ENCODE measurements around the gene PRDM16. TPM values are rescaled to one million over a fixed set of nuclear protein-coding genes. Genes with fewer than 3 reads are reported as not detected.

PRDM16 gene
- total and polyA plus RNA-seq, 2 of the 8 experiments (the other 6 are each of a cell fraction or from before 2014, with no cell fraction given): 0.39 to 0.43 TPM

DNA sequence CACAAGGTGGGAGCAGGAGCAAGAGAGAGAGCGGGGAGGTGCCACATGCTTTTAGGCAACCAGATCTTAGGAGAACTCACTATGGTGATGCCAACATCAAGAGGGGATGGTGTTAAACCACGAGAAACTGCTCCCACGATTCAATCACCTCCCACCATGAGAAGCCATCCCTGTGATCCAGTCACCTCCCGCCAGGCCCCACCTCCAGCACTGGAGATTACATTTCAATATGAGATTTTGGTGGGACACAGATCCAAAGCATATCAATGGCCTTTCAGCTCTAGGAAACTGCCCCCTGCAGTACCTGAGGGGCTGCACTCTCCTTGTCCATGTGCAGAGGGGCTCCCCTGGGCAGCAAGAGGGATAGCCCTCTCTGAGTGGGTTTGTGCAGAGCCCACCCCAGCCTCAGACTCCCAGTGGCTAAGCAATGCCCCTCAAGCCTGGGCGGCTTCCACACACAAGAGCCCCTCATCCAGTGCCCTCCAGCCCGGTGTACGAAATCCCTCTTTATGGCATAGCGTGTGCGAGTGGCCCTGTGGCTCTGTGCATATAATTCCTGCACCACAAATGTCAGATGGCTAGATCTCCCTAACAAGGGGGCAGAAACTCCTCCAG, 15.5 kb upstream of the PRDM16 start:
- WGBS, 2 experiments (ENCODE audit: extremely low coverage in 1 of 2, insufficient coverage in 1 of 2, insufficient read length in 1 of 2, insufficient replicate concordance in 2 of 2, low coverage in 1 of 2, low lambda C conversion rate in 2 of 2, missing lambda C conversion rate in 1 of 2): 91% methylated on average over 9 of the region's 9 CpGs; no CpG with 5 or more reads in 1 of the 2 experiments
- H4K8ac ChIP-seq (ENCODE audit: extremely low read depth, insufficient read depth, low read length): no peak overlapping the region
- no peaks in the 10 kb centered on the region for H3K79me2 ChIP-seq (ENCODE audit: control insufficient read depth in 1 of 2, insufficient read depth in 2 of 2, low read length in 2 of 2)
- no peak overlapping the region for H3K27ac ChIP-seq (ENCODE audit: low read depth, low read length)
- FAIRE-seq (no peak), DNase-seq (ENCODE audit: low read depth in 1 of 2, low spot score in 2 of 2) (no peak)
- TF ChIP-seq, protein P1, sequence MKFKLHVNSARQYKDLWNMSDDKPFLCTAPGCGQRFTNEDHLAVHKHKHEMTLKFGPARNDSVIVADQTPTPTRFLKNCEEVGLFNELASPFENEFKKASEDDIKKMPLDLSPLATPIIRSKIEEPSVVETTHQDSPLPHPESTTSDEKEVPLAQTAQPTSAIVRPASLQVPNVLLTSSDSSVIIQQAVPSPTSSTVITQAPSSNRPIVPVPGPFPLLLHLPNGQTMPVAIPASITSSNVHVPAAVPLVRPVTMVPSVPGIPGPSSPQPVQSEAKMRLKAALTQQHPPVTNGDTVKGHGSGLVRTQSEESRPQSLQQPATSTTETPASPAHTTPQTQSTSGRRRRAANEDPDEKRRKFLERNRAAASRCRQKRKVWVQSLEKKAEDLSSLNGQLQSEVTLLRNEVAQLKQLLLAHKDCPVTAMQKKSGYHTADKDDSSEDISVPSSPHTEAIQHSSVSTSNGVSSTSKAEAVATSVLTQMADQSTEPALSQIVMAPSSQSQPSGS (IDR thresholded peaks at IDR 0.05; ENCODE audit: low read length): no peak
- TF ChIP-seq EGR1 (IDR thresholded peaks at IDR 0.05; ENCODE audit: borderline replicate concordance, low read depth, low read length) (no peak), GABPA (IDR thresholded peaks at IDR 0.05; ENCODE audit: borderline replicate concordance, insufficient read depth, low read length) (no peak), JUN (IDR thresholded peaks at IDR 0.05; ENCODE audit: low read depth, low read length) (no peak), HDAC2 (IDR thresholded peaks at IDR 0.05; ENCODE audit: borderline replicate concordance in 1 of 2, low read depth in 2 of 2, low read length in 2 of 2) (no peak), HDAC6 (IDR thresholded peaks at IDR 0.05; ENCODE audit: low read depth, low read length) (no peak)
- H3K36me3 ChIP-seq (ENCODE audit: control insufficient read depth in 2 of 4, insufficient read depth in 4 of 4, low read length in 3 of 4): no peaks in the 10 kb centered on the region
- H4K20me1 ChIP-seq (replicated peaks in 1 of 2; ENCODE audit: control insufficient read depth in 1 of 2, insufficient read depth in 2 of 2, low read length in 2 of 2): peaks cover 0 to 6% of the 10 kb centered on the region in 2 experiments
- H3K27me3 ChIP-seq (replicated peaks in 1 of 4; ENCODE audit: control insufficient read depth in 3 of 4, extremely low read depth in 1 of 4, insufficient read depth in 3 of 4, low read length in 3 of 4): no peaks in the 10 kb centered on the region; a peak in 2 of 7 replicates
- H2AK5ac ChIP-seq (ENCODE audit: low read depth, low read length): no peak overlapping the region
- no peaks in the 10 kb centered on the region for H3K4me1 ChIP-seq (replicated peaks in 1 of 4; ENCODE audit: control insufficient read depth in 3 of 4, insufficient read depth in 4 of 4, low read length in 3 of 4)
- no peak overlapping the region for H2BK20ac ChIP-seq (ENCODE audit: low read length)
- no peak overlapping the region for H3K18ac ChIP-seq (ENCODE audit: extremely low read depth, low read length)
- no peak overlapping the region for H4K91ac ChIP-seq (replicated peaks; ENCODE audit: insufficient read length, low read length)
- H3K23ac ChIP-seq (ENCODE audit: insufficient read length): no peak overlapping the region
- H3K79me1 ChIP-seq (ENCODE audit: low read depth, low read length): no peaks in the 10 kb centered on the region
- H3K14ac ChIP-seq (ENCODE audit: insufficient read length): no peak overlapping the region
- H4K5ac ChIP-seq (ENCODE audit: insufficient read length, low read depth, low read length): no peak overlapping the region
- H3K56ac ChIP-seq (replicated peaks; ENCODE audit: insufficient read length, low read depth, low read length): no peak overlapping the region
- H2AFZ ChIP-seq (ENCODE audit: low read length): no peak overlapping the region
- H2BK120ac ChIP-seq (replicated peaks; ENCODE audit: low read depth, low read length): no peak overlapping the region
- H2BK15ac ChIP-seq (ENCODE audit: low read length): no peak overlapping the region
- ChIA-PET POLR2A (ENCODE audit: partially characterized antibody) (no interaction called here), CTCF (ENCODE audit: partially characterized antibody) (no interaction called here)
- H3K9ac ChIP-seq (replicated peaks in 1 of 4; ENCODE audit: extremely low read depth in 1 of 4, low read depth in 3 of 4, low read length in 3 of 4): no peak overlapping the region
- peaks cover 14% of the 10 kb centered on the region; the same call in 1 of the 2 replicates for H3K23me2 ChIP-seq (ENCODE audit: low read depth, low read length)
- no peak overlapping the region for H2BK12ac ChIP-seq (ENCODE audit: low read depth, low read length)
- no peak overlapping the region for H3K4ac ChIP-seq (replicated peaks; ENCODE audit: insufficient read length, low read depth, low read length)
- H2BK5ac ChIP-seq (ENCODE audit: low read depth, low read length): no peak overlapping the region
- no peak overlapping the region for H3K4me2 ChIP-seq (ENCODE audit: insufficient read depth in 1 of 2, low read depth in 2 of 2, low read length in 2 of 2)
- H3K9me3 ChIP-seq (ENCODE audit: insufficient read depth in 2 of 2, low read depth in 1 of 2, low read length in 1 of 2): peaks cover 39 to 56% of the 10 kb centered on the region in 2 experiments; a peak in 3 of 4 replicates
- no peak overlapping the region for H3K4me3 ChIP-seq (ENCODE audit: extremely low read depth in 1 of 4, insufficient read depth in 2 of 4, low read depth in 3 of 4, low read length in 4 of 4)

All from H1 (cell line).